GM21447 (cell line): ENCODE results near the gene ATP6V1C2.

ENCODE experiments used
- ATAC-seq: cut with Tn5 transposase; IDR thresholded peaks from one replicate; pipeline ENCODE4 v1.9.1; 2021; ENCODE audit not compliant: unreplicated experiment

Gene ATP6V1C2

DNA sequence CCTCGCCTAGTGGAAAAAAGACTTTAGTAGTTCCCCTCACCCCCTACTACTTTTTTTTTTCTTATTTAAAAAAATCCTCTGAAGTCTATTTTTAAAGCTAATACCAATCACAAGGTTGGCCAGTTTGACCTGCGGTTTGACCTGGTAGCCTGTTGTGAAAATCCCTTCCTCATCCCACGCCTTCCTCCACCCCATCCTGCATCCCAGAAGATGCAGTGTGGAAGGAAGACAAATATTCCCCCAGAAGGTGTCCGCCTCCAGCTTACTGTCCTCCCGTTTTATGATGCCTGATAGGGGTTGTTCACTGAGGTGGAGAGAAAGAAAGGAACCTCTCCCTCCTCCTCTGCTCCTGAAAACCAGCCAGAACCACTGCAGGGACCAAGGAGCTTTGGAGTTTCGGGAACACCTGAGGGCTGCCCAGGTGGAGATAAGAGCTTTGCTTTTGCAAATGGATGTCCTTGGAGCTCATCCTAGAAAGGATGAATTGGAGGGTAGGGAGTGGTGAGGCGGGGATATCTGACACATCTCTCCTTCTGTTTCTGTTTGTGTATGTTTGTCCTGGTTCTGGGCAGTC lies 909 bp downstream of the ATP6V1C2 start:
- ATAC-seq: no peak

DNA sequence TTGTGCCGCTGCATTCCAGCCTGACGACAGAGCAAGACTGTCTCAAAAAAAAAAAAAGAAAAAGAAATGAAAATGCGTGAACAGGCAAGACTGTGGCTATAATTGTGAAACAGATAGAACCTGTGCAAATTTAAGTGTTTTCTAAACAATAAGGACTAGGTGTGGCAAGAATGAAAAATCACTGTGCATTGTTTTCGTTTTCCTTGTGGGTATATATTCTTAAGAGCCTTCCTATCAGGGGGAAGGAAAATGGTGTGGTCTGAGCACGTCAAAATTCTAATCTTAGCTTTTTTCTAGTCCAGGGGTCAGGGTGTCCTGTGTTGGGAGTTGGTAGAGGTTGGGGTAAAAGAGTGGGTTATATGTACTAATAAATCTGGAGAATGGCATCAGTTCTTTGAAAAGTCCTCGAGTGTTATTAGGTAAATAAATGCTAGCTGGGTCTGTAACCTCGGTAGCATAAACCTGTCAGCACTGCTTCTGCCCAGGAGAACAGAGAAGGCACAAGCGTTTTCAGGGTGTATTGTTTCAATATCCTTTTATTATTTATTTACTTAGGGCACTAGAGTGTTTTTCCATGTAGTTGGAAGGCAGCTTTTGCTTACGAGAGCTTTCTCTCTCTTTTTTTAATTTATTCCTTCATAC lies 11.6 kb downstream of the ATP6V1C2 start:
- no peak for ATAC-seq

DNA sequence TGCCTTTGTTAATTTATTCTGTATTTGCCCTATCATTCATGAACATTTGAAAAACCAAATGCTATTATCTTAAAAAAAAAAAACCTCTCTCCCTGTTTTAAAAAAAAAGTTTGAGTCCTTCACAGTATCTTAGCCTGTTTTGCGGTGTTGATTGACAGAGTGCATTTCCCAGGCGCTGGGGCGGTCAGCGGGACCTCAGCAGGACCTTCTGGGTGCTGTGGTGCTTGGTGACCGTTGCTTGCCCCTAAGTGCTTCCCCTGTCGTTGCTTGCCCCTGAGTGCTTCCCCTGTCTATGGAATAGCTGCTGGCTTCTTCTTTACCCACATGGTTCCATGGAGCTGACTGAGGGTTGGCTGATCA lies 12.1 kb downstream of the ATP6V1C2 start:
- no peak for ATAC-seq

DNA sequence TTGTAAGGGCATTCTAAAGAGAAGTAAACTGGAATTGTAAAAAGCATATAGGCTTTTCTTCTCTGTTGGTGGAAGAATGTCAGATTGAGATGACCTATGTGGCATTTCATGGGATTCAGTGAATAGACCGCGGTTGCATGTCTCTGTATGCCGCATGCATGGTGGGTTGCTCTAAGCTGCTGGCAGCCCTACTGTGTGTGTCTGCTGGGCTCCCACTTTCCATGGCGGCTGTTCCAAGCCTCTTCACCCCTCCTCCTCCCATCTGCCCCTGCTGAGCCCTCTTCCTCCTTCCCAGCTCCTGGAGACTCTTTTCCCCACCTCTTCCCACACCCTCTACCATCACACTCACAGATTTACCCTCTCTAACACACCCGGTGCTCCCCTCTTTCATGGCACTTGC lies 12.6 kb downstream of the ATP6V1C2 start:
- no peak for ATAC-seq

DNA sequence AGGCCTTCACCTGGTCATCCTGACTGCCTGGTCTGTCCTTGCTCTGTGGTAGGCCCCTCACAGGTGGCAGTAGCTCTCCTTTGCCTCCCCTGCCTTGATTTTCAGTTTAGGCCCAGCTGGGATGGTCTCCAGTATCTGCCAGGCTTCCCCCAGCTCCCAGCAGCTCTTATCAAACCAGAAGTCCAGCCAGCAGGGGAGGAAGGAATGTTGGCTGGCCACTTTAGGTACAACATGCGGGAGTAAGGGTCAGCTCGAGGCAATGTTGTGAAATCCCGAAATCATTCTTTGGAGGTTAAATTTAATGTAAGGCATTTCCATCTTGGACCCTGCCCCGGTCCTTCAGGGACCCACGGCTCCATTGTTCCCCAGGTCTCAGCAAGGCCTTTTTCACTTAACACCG lies 16.8 kb downstream of the ATP6V1C2 start:
- no peak for ATAC-seq

DNA sequence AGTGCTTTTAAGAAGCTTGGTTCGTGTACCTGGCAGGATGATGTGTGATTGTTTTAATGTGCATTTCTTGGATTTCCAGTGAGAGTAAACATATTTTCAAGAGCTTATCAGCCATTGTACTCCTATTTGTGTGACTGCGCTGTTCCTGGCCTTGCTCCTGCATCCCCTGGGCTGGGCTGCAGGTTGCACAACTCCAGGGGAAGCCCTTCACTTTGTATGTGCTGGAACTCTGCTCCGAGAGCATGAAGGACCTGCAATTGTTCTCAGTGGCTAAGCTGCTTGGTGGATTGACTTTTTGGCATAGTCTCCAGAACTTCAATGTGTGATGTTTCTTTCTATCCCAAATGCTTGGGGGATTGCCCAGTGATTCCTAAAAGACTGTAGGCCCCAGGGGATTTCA lies 18.8 kb downstream of the ATP6V1C2 start:
- no peak for ATAC-seq

DNA sequence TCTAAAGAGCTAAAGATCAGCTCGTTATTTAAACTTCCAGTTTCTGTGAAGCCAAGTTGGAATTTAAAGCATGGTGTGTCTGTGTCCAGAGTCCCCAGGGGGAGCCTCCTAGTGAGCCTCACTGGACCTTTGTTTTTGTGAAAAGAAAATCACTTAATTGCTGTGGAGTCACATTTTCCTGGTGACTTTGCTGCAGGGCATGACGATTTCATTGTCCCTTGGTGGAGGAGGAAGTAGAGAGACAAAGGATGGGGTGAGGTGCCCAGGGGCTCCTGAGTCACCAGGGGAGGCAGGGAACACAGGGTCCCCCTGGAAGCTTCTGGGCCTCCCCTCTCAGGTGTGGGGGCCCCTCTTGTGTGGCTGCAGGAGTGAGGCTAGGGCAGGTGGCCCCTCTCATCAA lies 19.7 kb downstream of the ATP6V1C2 start:
- ATAC-seq: no peak

DNA sequence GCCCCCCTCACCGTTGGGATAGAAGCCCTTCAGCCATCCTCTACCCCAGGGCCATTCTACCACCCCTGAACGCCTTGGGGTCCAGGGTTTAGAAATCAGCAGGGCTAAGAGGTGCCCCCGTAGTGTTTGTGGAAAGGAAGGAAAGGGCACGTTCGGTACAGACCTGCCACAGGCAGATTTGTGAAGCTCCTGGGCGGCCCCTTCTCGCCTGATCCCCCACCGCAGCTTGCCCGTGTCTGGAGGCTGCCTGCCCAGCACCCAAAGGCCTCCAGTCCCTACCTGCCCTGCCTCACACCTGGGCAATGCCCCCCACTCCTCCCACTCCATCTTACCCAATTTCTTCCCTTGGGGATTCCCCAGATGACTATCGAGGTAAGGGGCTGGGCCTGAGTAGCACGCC lies 21.2 kb downstream of the ATP6V1C2 start:
- ATAC-seq: no peak

DNA sequence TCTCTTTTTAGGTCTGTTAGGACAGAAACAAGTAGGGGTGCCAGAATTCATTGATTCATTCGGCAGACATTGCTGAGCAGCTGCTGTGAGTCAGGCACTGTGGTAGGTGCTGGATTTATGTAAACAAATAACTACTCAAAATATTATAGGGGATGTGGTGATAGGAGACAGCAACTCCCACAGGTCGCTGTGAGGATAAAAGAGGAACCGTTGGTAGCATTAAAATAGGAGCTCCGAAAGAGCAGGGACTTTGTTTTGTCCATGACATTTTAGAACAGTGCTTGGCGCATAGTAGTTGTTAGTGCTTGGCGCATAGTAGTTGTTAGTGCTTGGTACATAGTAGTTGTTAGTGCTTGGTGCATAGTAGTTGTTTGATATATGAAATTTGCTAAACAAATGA lies 29.2 kb downstream of the ATP6V1C2 start:
- no peak for ATAC-seq

DNA sequence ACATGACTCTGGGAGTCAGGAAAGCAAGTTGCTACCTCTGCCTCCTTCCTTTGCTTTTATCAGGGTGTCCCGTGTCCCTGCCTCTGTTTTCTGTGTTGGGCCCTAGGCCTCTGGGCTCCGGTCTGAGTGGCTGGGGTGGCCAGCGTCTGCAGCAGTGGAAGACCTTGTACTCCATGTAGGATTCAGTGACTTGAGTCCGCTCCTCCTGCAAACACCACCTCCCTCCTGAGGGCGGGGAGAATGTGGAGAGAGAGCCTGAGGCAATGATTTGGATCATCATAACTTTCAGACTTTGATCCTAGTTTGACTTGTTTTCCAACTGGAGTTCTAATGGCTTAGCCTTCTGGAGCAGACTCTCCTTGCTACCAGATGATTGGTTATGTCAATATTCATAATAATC lies 30.8 kb downstream of the ATP6V1C2 start:
- ATAC-seq: no peak

DNA sequence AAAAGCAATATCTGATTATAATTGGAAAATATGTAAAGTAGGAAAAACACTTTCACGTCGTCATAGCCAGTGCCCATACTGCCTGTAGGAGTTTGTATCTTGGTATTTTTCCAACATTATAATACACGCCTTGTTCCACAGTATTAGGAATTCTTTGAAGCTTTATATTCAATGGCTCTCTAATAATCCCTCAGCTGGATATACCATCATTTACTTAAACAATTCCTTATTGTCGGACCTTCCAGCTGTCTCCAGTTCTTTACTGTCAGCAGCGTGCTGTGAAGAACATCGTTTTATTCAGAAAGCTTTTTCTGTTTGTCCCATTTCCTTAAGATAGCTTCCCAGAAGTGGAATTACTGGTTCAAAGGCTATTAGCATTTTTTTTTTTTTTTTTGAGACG lies 31.7 kb downstream of the ATP6V1C2 start:
- no peak for ATAC-seq

DNA sequence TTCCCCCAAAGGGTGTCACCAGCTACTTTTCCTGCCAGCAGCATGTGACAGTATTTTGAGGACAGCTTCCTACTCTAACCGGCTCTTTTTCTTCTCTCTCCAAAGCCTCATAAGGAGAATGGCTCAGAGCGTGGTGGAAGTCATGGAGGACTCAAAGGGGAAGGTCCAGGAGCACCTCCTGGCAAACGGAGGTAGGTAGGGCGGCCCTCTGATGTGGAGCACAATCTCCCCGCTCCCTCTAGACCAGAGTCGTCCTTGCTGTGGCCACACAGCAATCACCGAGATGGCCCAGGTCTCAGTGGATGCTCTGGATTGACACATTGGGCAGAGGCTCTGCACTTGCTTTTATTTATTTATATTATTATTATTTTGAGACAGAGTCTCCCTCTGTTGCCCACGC lies 32.4 kb downstream of the ATP6V1C2 start:
- ATAC-seq: no peak

DNA sequence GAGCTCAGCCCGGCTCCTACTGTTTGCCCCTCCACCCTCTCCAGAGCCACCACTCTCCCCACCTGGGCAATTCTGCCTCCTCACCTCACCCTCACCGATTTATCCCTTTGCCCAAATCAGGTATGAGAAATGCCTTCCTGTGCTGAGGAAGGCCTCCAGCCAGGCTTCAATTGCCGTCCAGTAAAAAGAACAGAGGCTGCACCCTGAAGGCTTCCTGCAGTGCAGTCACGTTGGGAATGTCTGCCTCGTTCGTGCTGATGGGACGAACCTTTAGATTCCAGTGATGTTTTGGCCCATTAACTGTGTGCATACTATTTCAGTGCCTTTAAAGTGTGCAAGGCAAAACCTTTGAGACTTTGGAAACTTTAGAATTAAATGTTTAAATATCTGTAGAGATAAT lies 34.2 kb downstream of the ATP6V1C2 start:
- ATAC-seq: no peak

DNA sequence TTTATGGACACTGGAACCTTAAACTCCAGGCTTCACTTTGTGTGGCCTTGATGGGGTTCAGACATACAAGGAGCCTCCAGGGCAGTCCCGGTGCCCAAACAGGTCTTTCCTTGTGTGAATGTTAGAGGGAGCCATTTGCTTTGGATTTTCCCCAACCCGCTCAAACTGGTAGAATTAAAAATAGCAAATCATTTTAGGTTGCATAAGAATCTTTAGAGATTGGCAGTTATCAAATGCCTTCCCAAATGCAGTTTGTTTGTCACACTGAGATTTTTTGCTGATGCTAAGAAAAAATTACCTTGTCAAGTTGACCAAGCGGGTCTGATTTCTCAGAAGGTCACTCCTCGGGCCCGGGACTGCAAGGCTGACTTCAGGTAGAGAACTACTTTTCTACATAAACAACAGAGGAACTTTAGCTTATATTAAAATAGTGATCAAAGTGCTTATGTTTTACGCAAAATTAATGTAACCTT lies 36.4 kb downstream of the ATP6V1C2 start:
- no peak for ATAC-seq

DNA sequence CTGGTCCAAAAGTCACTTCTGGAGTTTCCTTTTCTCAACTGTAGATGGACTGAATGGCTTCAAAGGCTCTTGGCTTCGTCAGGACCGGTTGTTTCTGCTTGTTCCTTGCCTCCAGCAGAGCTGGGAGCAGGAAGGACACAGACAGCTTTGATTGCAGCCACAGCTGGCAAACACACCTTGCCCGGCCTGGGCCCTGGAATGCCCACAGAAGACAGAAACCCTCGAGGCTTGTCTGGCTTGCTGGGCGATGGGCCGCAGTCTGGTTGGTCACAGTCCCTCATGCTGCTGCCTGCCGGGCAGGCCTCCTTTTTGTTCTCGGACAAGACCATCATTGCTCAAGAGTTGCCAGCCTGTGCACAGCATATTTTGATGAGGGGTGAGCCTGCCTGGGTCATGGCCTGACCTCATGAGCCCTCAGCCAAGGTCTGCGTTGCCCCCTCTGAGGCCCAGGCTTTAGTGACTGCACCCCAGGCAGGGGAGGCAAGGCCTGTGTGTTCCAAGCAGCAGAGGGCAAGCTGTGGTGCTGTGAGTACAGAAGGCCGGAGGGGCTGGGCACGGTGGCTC lies 37.8 kb downstream of the ATP6V1C2 start:
- ATAC-seq: no peak

DNA sequence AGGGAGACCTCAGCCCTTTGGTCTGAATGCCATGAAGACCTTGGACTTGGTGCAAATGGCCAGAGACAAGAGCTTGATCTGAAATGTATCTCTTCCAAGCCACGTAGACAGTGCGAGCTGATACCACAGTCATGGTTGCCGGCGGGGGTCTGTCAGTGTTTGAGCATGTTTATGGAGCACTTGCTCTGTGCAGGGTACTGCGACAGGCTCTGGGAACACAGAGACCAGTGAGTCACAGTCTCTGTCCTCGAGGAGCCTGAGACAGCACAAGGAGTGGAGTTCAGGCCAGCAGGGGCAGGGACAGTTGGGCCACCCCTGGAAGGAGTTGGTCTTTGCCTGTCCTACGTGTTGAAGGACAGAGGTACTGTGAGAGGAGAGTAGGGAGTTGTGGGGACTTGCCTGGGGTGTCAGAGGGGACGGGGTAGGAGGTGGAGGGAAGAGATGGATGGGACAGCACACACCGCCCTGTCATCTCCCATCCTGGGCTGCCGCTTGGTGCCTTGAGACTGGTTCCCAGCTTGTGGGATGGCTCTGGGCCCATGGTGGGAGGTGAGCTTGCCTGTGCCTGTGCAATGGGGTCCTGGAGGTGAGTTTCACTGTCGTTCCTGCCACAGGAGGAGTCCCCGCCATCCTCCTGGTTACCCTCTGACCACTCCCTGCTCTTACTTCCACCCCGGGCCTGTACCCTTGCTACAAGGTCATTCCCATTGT lies 39.5 kb downstream of the ATP6V1C2 start:
- no peak for ATAC-seq

DNA sequence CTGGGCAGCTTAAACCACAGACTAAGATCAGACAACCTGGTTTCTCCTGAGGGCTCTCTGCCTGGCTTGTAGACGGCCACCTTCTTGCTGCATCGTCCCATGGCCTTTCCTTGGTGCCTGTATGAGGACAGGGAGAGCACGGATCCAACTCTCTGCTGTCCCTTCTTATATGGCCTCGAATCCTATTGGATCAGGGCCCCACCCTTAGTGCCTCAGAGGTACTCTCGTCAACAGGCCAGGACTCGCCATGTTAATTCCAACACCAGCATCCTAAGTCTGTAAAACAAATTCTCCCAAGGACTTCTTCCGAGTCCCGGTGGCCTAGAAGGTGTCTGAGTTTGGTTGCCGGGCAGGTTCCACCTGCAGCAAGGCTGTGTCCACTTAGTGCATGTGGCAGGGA lies 40.2 kb downstream of the ATP6V1C2 start:
- no peak for ATAC-seq

DNA sequence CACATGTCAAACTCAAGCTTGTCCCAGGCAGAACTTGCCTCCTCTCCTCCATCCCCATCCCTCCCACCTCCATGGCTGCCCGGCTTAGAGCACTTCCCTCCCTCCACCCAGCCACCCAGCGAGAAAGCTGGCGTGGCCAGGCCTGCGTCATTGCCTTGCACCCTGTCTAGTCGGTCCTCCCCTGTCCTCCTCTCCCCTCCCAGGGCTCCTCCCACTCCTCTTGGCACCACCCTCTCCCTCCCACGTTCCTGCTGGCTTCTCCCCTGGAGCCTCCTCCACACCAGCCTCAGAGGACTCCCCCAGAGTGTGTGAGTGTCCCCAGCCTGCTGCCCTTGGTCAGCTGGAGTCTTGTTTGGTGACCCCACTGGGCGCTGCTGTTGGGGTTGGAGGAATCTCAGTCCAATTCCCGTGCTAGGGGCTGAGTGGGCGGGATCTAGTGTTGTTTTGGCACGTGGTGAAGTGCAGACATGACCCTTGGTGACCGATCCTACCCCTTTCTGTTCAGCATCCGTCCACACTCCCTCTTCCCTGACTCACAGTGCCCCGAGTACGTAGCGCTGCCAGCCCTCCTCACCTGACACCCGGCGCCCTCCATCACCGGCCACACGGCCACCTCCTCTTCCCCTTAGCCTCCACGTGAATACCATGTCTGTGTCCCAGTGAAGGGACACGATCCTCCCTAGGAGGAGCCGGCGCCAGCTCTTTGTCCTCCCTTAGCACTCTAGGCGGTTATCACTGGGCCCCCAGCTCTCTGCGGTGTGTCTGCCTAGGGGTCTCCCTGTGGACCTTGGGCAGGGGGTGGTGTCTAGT lies 41.4 kb downstream of the ATP6V1C2 start:
- ATAC-seq: no peak

DNA sequence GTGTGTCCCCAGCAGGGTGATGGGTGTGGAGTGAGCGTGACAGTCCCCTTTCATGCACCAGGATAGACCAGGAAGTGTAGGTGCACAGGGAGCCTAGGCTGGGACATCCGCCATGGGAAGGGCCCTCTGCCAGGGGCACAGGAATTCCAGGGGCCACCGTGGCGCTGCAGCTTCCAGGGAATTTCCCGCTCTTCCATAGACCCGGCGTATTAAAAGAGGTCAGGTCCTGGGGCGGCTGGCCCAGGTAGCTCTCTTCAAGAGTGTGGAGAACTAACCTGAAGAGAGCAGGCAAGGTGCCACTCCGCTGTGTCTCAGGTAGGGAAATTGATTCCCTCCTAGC lies 42.0 kb downstream of the ATP6V1C2 start:
- ATAC-seq: no peak

DNA sequence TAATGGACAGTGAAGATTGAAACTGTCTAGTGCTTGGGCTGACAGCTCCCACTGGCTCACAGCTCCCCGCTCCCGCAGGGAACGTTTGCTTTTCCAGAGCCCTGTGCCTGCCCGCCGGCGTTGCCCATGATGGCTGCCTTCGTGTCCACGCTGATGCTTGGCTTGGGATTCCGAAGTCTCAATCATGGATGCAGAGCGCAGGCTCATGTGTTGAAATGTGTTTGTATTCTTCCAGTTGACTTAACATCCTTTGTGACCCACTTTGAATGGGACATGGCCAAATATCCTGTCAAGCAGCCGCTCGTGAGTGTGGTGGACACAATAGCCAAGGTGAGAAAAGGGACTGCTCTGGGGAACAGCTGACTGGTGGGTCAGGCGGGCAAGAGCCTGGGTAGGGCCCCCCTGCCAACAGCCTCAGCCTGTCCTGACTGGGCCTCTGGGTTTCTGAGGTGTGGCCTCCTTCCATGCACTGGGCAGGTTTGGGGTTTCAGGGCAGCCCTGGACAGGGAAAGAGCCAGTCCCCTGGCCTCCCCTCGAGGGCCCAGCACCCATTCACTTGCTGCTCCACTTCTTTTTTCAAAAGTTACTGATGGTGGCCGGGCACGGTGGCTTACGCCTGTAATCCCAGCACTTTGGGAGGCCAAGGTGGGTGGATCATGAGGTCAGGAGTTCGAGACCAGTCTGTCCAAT lies 42.8 kb downstream of the ATP6V1C2 start:
- no peak for ATAC-seq

DNA sequence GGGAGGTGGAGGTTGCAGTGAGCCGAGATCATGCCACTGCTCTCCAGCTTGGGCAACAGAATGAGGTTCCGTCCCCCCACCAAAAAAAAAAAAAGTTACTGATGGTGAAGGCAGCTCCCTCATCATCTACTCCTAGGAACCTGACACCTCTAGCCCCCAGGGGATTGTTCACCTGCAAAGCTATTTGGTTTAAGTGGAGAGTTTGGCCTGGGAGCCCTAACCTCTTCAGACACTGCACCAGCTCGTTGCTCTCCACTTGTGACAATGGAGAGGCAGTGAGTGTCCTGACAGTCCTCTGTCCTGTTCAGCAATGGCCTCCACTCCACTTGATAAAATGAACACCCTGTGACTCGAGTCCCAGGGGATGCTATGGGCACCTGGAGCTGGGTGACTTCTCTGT lies 43.5 kb downstream of the ATP6V1C2 start:
- no peak for ATAC-seq
